ENCODE results near the gene GTF3C4. TPM values are rescaled to one million over a fixed set of nuclear protein-coding genes. Genes with fewer than 3 reads are reported as not detected.

GTF3C4 gene
- total and polyA plus RNA-seq, 2 of the 13 experiments (the other 11 are each of a cell fraction or from before 2014, with no cell fraction given): 2.6 to 12.9 TPM

DNA sequence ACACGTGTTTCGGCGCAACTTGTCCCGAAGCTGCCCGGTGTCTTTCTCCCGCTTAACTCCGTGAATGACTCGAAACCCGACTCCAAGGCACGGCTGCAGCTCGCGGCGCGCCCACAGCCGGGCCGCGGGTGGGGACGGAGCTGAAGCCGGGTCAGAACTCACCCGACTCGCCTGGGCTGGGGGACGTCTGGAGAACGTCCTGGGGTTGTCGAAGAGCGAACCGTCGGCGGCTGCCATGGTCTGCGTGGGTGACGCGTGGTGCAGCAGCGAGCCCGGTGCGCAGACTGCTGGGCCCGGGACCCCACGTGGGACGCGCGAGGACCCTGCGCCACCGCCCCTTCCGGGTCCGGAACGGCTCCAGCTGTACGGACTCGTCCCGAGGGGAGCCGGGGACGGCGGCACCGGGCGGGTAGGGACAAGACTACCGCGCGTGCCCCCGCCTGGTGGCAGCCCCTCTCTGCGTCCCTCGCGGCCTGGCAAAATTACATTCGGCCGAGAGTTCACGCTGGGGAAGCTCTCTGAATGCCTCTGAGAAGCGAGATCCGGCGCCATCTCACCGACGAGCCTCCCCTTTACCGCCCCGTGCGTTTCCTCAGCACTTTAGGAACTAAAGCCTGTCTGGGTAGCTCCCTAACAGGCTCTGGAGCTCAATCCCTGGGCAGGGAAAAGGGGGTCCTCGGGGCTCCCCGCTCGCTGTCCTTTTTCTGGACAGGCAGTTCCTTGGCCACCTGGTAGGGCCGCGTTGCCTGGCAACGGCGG is 387 bp upstream of the GTF3C4 start, which contains the start of gene DDX31 (continued):
- TF ChIP-seq, protein P1, sequence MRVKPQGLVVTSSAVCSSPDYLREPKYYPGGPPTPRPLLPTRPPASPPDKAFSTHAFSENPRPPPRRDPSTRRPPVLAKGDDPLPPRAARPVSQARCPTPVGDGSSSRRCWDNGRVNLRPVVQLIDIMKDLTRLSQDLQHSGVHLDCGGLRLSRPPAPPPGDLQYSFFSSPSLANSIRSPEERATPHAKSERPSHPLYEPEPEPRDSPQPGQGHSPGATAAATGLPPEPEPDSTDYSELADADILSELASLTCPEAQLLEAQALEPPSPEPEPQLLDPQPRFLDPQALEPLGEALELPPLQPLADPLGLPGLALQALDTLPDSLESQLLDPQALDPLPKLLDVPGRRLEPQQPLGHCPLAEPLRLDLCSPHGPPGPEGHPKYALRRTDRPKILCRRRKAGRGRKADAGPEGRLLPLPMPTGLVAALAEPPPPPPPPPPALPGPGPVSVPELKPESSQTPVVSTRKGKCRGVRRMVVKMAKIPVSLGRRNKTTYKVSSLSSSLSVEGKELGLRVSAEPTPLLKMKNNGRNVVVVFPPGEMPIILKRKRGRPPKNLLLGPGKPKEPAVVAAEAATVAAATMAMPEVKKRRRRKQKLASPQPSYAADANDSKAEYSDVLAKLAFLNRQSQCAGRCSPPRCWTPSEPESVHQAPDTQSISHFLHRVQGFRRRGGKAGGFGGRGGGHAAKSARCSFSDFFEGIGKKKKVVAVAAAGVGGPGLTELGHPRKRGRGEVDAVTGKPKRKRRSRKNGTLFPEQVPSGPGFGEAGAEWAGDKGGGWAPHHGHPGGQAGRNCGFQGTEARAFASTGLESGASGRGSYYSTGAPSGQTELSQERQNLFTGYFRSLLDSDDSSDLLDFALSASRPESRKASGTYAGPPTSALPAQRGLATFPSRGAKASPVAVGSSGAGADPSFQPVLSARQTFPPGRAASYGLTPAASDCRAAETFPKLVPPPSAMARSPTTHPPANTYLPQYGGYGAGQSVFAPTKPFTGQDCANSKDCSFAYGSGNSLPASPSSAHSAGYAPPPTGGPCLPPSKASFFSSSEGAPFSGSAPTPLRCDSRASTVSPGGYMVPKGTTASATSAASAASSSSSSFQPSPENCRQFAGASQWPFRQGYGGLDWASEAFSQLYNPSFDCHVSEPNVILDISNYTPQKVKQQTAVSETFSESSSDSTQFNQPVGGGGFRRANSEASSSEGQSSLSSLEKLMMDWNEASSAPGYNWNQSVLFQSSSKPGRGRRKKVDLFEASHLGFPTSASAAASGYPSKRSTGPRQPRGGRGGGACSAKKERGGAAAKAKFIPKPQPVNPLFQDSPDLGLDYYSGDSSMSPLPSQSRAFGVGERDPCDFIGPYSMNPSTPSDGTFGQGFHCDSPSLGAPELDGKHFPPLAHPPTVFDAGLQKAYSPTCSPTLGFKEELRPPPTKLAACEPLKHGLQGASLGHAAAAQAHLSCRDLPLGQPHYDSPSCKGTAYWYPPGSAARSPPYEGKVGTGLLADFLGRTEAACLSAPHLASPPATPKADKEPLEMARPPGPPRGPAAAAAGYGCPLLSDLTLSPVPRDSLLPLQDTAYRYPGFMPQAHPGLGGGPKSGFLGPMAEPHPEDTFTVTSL (CRISPR knock-in tag; IDR thresholded peaks at IDR 0.05; ENCODE audit: borderline replicate concordance): peak; percentile 74
- peak; percentile 94; the same call in 1 of the 2 replicates for TF ChIP-seq ZNF30 (CRISPR knock-in tag; IDR thresholded peaks at IDR 0.05)
- peak; percentile 97; the same call in 1 of the 2 replicates for TF ChIP-seq ZNF468 (CRISPR knock-in tag; IDR thresholded peaks at IDR 0.05)
- TF ChIP-seq ZNF44 (CRISPR knock-in tag; IDR thresholded peaks at IDR 0.05): peak; percentile 98
- peak; percentile 91 for TF ChIP-seq ZNF451 (CRISPR knock-in tag; IDR thresholded peaks at IDR 0.05)
- TF ChIP-seq ZNF234 (CRISPR knock-in tag; conservative IDR thresholded peaks at IDR 0.05): peak; percentile 88
- peak; percentile 65 for TF ChIP-seq ELF3 (CRISPR knock-in tag; IDR thresholded peaks at IDR 0.05)
- TF ChIP-seq, protein P2, sequence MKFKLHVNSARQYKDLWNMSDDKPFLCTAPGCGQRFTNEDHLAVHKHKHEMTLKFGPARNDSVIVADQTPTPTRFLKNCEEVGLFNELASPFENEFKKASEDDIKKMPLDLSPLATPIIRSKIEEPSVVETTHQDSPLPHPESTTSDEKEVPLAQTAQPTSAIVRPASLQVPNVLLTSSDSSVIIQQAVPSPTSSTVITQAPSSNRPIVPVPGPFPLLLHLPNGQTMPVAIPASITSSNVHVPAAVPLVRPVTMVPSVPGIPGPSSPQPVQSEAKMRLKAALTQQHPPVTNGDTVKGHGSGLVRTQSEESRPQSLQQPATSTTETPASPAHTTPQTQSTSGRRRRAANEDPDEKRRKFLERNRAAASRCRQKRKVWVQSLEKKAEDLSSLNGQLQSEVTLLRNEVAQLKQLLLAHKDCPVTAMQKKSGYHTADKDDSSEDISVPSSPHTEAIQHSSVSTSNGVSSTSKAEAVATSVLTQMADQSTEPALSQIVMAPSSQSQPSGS (CRISPR knock-in tag; IDR thresholded peaks at IDR 0.05): peak; percentile 74; the same call in 1 of the 2 replicates
- TF ChIP-seq MAF1 (CRISPR knock-in tag; IDR thresholded peaks at IDR 0.05; ENCODE audit: borderline replicate concordance): 0 out of 2 replicates have a peak, but pooled peaks have one; percentile 42
- TF ChIP-seq, protein P3, sequence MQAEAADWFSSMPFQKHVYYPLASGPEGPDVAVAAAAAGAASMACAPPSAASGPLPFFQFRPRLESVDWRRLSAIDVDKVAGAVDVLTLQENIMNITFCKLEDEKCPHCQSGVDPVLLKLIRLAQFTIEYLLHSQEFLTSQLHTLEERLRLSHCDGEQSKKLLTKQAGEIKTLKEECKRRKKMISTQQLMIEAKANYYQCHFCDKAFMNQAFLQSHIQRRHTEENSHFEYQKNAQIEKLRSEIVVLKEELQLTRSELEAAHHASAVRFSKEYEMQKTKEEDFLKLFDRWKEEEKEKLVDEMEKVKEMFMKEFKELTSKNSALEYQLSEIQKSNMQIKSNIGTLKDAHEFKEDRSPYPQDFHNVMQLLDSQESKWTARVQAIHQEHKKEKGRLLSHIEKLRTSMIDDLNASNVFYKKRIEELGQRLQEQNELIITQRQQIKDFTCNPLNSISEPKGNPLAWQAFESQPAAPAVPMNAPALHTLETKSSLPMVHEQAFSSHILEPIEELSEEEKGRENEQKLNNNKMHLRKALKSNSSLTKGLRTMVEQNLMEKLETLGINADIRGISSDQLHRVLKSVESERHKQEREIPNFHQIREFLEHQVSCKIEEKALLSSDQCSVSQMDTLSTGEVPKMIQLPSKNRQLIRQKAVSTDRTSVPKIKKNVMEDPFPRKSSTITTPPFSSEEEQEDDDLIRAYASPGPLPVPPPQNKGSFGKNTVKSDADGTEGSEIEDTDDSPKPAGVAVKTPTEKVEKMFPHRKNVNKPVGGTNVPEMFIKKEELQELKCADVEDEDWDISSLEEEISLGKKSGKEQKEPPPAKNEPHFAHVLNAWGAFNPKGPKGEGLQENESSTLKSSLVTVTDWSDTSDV (CRISPR knock-in tag; IDR thresholded peaks at IDR 0.05): peak; percentile 98
- peak; percentile 15; the same call in 1 of the 2 replicates for TF ChIP-seq SOX5 (CRISPR knock-in tag; IDR thresholded peaks at IDR 0.05; ENCODE audit: borderline replicate concordance)
- TF ChIP-seq, protein P4, sequence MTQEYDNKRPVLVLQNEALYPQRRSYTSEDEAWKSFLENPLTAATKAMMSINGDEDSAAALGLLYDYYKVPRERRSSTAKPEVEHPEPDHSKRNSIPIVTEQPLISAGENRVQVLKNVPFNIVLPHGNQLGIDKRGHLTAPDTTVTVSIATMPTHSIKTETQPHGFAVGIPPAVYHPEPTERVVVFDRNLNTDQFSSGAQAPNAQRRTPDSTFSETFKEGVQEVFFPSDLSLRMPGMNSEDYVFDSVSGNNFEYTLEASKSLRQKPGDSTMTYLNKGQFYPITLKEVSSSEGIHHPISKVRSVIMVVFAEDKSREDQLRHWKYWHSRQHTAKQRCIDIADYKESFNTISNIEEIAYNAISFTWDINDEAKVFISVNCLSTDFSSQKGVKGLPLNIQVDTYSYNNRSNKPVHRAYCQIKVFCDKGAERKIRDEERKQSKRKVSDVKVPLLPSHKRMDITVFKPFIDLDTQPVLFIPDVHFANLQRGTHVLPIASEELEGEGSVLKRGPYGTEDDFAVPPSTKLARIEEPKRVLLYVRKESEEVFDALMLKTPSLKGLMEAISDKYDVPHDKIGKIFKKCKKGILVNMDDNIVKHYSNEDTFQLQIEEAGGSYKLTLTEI (CRISPR knock-in tag; conservative IDR thresholded peaks at IDR 0.05): no peak
- no peak for TF ChIP-seq XBP1 (CRISPR knock-in tag; IDR thresholded peaks at IDR 0.05)
- no peak for TF ChIP-seq SRSF4 (IDR thresholded peaks at IDR 0.05; ENCODE audit: low read depth, low read length, poor library complexity, severe bottlenecking)
- TF ChIP-seq ZNF383 (CRISPR knock-in tag; IDR thresholded peaks at IDR 0.05; ENCODE audit: borderline replicate concordance): no peak
- peak; percentile 92 for TF ChIP-seq ZNF747 (CRISPR knock-in tag; IDR thresholded peaks at IDR 0.05; ENCODE audit: borderline replicate concordance)
- peak; percentile 9; the same call in 1 of the 2 replicates for TF ChIP-seq ISX (CRISPR knock-in tag; conservative IDR thresholded peaks at IDR 0.05)
